NCI-H2107 (cell line): ENCODE measurements around the gene ZSCAN22.
"Not testable (repeated sequence)": the region's sequence is repeated elsewhere in the genome, so short reads cannot be mapped to it uniquely, and the experiment has no call there.

Experiments used
- DNase-seq: peaks from one replicate; lab custom pipeline; 2025; lab: John Stamatoyannopoulos, UW

Gene ZSCAN22

DNA sequence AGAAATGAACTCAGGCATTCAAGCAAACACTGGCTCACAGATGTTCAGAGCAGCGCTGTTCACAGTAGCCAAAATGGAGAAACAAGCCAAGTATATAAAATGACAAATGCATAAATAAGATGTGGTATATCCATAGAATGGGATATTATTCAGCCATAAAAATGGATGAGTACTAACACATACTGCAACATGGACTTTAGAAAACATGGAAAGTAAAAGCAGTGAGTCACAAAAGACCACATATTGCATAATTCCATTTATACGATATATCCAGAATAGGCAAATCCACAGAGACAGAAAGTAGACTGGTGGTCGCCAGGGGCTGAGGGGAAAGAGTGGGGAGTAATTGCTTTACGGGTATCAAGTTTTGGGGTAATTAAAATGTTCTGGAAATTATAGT is 47.4 kb downstream of the ZSCAN22 start:
- no peak for DNase-seq

- not testable (repeated sequence) for DNase-seq
Measured at GRCh38 chr19:58376724-58377123, 49.9 kb downstream of the ZSCAN22 start.

DNA sequence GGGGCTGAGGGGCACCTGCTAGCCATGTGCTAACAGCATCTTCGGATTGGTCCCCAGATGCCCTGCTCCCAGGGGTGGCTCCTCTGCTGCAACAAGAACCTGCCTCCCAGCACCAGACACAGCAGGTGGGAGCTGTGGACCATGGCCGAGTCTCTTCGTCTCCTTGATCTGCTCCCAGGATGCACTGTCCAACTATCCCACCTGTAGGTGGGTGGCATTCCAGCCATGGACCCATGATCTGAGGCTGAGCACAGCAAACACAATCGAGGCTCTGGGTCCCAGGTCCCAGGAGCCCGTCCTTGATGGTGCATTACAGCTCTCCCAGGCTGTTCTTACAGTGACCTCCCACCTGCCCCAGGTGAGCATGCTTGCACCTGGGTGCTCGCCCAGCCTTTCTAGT is 52.5 kb downstream of the ZSCAN22 start:
- no peak for DNase-seq

- DNase-seq, result no peak
Measured at GRCh38 chr19:58380037-58380661, 53.4 kb downstream of the ZSCAN22 start.

DNA sequence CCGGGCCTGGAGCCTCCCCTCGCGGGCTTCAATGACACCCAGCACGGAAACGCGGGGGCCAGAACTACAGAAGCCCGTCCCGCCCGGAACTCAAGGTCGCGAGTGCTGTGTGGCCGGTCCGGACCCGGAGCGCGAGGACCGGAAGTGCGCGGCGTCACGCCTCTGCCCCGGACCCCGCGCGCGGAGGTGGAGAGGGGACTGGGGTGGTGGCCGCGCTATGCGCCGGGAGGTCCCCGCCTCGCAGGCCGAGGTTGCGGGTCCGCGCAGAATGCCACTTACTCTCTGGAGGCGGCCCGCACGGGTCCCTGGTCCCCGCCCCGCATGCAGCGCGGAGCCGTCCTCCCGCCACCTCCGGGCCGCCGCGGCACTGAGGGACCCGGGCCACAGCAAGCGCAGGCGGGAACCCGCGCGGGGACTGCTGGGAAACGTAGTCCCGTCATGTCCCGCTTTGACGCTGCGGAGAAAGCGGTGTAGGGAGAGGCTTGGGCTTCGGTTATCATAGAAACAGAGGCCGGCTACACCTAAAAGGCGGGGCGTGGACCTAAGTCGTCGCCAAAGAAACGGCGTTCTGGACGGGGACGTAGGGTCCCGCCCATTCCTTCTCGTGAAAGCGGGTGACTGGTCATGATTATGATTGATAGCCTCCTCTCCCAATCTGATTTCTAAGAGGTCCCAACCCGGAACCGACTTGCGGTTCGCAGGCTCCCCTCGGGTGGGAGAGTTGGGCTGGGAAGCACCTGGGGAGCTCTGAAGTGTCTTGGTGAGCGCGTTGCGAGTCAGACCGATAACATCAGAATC is 54.1 kb downstream of the ZSCAN22 start, which contains the start of gene ZNF837:
TSS of gene ZNF837 (minus strand) at position 369 of the 798 bp plus-strand sequence. CDS start 11,698 bp downstream, outside the sequence.
- peak; percentile 99 for DNase-seq

DNA sequence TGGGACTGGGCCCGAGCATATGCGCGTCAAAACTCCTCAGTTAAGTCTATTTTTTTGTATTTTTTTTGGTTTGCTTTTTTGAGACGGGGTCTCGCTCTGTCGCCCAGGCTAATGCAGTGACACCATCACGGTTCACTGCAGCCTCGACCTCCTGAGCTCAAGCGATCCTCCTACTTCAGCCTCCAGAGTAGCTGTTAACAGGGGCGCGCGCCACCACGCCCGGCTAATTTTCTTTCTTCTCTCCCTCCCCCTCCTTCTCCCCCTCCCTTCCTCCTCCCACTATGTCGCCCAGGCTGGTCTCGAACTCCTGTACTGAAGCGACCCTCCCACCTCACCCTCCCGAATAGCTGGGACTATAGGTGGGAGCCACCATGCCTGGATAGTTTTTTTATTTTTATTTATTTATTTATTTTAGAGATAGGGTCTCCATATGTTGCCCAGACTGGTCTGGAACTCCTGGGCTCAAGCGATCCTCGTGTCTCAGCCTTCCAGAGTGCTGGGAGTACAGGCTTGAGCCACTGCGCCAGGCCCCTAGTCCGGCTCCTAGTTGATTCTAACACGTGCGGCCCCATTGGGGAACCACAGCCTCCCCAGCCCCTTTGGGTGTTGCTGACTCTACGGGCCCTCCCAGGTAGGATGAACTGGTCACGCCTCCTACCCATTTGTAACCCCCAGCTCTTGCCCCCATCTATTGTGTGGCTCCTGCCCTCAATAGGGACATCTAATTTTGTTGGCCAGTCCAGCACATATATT is 54.8 kb downstream of the ZSCAN22 start:
- DNase-seq, result no peak

DNA sequence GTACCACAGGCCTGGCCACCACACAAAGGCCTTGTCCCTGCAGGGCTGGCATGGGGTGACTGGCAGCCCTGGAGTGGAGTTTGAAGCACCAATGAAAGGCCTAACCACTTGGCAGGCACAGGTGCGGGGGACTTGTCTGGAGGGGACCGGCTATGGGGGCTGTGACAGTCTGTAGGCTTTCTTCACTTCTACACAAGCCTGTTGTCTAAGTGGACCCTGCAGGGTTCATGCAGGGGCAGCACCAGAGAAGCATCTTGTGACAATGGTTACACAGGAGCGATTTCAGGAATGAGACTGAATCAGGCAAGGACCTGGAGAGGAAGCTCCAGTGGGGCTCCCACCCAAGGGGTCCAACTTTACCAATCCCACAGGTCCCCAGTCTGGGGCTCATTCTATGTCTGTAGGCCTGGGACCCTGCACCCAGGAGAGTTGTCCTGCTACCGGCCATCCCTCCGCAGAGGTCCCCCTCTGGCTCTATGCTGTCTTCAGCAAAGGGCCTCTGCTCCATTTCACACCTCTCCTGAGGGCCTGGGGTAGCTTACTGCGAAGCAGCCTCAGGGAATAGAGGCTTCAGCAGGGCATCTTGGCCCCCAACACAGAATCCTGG is 56.3 kb downstream of the ZSCAN22 start:
- no peak for DNase-seq

- no peak for DNase-seq
Measured at GRCh38 chr19:58385313-58385890, 58.6 kb downstream of the ZSCAN22 start.

- DNase-seq, result no peak
Measured at GRCh38 chr19:58385891-58386575, 59.2 kb downstream of the ZSCAN22 start.

DNA sequence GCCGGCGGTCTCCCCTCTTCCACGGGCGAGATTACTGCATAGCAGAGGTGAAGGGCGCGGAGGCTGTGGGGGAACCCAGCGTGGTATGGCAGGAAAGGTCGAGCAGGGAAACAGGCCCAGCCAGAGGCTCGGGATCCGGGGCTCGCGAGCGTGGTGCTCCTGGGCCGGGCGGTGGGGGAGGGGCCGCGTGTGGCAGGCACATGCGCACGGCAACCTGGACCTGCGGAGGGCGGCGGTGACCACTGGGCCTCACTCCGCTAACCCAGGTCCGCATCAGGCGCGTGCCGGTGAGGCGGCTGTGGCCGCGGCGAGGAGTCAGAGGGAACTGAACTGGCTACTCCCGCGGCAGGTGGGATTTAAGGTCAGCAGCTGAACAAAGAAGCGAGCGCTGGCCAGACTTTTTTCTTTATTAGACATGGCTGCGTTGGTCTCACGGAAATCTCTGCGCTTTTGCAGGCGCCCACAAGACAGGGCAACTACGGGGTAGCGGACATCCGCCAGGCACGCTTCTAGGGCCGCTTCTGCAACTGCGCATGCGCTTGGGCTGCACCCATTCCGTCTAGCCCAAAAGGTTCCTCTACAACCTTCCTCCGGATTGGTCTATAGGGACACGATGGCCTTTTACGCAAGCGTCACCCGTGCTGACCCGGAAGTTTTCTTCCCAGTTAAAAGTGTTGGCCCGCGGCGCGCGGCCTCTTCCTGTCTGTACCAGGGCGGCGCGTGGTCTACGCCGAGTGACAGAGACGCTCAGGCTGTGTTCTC is 60.0 kb downstream of the ZSCAN22 start, which contains the start of gene RPS5:
TSS of gene RPS5 (plus strand) at position 694 of the 762 bp plus-strand sequence. CDS start 869 bp downstream, outside the sequence.
- DNase-seq, result peak; percentile 95

- DNase-seq, result no peak
Measured at GRCh38 chr19:58387338-58388174, 60.8 kb downstream of the ZSCAN22 start.

GRCh38 chr19:58388175-58388526 is 61.4 kb downstream of the ZSCAN22 start:
- DNase-seq, result no peak
